ENCODE measurements around the gene EXOC1.

GRCh38 chr4:55932511-55932910 is 79.1 kb downstream of the EXOC1 start:
- no peak for TF ChIP-seq RAD21 (IDR thresholded peaks at IDR 0.05; ENCODE audit: insufficient read depth, low read depth, low read length)
- no peak for TF ChIP-seq ESRRA (IDR thresholded peaks at IDR 0.05; ENCODE audit: low read length)
- no peak for TF ChIP-seq EP300 (IDR thresholded peaks at IDR 0.05; ENCODE audit: borderline replicate concordance in 1 of 2, control insufficient read depth in 1 of 2, low read depth in 2 of 2, low read length in 2 of 2)
- TF ChIP-seq CTCF (IDR thresholded peaks at IDR 0.05 in 2 of 3, conservative IDR thresholded peaks at IDR 0.05 in 1 of 3; ENCODE audit: control insufficient read depth in 2 of 3, extremely low read depth in 1 of 3, insufficient read depth in 1 of 3, low read depth in 3 of 3, low read length in 3 of 3): no peak
- no peak for TF ChIP-seq KDM1A (IDR thresholded peaks at IDR 0.05; ENCODE audit: borderline replicate concordance)
- TF ChIP-seq NFIC (IDR thresholded peaks at IDR 0.05; ENCODE audit: low read depth, low read length): no peak
- no peak for TF ChIP-seq RAD51 (IDR thresholded peaks at IDR 0.05)
- TF ChIP-seq HDAC2 (IDR thresholded peaks at IDR 0.05): no peak
- TF ChIP-seq ZBTB33 (IDR thresholded peaks at IDR 0.05): no peak
- no peak for TF ChIP-seq E2F8 (IDR thresholded peaks at IDR 0.05; ENCODE audit: low read depth, partially characterized antibody)
- TF ChIP-seq LARP7 (IDR thresholded peaks at IDR 0.05): no peak
- TF ChIP-seq CEBPB (IDR thresholded peaks at IDR 0.05; ENCODE audit: borderline replicate concordance in 1 of 2, low read depth in 2 of 2, low read length in 2 of 2): no peak

All from GM12878 (cell line).